Measurements from ENCODE around the gene CACNB3. TPM values are rescaled to one million over a fixed set of nuclear protein-coding genes. Genes with fewer than 3 reads are reported as not detected.

CACNB3 gene
- total and polyA plus RNA-seq, 2 of the 13 experiments (the other 11 are each of a cell fraction or from before 2014, with no cell fraction given): 0.29 to 0.54 TPM

DNA sequence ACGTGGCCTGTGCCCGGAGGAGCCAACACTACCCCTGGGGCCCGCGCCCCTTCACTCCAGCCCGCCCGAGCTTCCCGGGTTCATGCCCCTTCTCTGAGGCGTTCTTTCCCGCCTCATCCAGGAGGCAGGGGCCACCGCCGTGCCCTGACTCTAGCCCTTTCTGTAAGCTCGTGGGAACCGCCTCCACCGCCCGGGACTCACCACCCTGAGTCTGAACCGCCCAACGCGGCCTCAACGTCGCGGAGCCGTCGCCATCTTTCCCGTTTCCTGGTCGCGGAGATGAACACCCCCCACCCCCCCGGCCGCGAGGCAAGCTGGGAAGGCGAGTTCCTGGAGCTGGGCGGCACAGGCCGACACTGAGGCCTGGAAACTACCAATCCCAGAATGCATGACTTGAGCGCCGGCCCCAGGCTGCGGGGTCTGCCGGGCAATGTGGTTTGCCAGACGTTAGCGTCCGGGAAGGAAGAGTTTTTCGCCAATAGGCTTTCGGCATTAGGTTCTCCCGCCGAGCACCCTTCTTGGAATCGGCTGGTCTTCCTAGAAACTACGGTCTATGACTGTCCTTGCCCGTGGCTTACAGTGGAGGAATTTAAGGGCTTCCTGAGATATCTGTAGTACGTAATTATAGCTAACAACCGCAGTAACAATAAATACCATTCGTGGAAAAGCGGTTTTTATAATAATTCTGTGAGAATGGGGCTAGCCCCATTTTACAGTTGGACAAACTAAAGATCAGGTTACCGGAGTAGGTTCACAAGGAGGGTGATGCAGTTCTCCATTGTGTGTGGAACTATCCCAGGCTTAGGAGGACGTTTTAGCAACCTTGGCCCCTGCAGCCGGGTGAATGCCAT lies 33.8 kb downstream of the CACNB3 start, which contains the start of gene DDX23 (continued):
- TF ChIP-seq, protein P1, sequence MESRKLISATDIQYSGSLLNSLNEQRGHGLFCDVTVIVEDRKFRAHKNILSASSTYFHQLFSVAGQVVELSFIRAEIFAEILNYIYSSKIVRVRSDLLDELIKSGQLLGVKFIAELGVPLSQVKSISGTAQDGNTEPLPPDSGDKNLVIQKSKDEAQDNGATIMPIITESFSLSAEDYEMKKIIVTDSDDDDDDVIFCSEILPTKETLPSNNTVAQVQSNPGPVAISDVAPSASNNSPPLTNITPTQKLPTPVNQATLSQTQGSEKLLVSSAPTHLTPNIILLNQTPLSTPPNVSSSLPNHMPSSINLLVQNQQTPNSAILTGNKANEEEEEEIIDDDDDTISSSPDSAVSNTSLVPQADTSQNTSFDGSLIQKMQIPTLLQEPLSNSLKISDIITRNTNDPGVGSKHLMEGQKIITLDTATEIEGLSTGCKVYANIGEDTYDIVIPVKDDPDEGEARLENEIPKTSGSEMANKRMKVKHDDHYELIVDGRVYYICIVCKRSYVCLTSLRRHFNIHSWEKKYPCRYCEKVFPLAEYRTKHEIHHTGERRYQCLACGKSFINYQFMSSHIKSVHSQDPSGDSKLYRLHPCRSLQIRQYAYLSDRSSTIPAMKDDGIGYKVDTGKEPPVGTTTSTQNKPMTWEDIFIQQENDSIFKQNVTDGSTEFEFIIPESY (CRISPR knock-in tag; IDR thresholded peaks at IDR 0.05): no peak
- TF ChIP-seq ZNF678 (CRISPR knock-in tag; IDR thresholded peaks at IDR 0.05): no peak
- 0 out of 2 replicates have a peak, but pooled peaks have one; percentile 10 for TF ChIP-seq ZNF256 (CRISPR knock-in tag; conservative IDR thresholded peaks at IDR 0.05)
- TF ChIP-seq, protein P2, sequence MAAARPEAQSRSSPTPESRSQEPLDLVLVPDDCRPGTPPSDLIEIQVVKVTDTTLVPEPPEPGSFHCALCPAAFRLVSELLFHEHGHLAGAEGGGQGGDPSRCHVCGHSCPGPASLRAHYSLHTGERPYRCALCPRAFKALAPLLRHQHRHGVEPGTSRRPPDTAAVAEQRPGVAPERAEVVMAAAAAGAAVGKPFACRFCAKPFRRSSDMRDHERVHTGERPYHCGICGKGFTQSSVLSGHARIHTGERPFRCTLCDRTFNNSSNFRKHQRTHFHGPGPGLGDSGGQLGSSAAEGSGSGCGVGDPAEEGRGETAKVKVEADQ (CRISPR knock-in tag; IDR thresholded peaks at IDR 0.05; ENCODE audit: borderline replicate concordance): no peak; the same call in 1 of the 2 replicates
- TF ChIP-seq PHF21A (CRISPR knock-in tag; IDR thresholded peaks at IDR 0.05): peak; percentile 56; the same call in 1 of the 2 replicates
- TF ChIP-seq, protein P3, sequence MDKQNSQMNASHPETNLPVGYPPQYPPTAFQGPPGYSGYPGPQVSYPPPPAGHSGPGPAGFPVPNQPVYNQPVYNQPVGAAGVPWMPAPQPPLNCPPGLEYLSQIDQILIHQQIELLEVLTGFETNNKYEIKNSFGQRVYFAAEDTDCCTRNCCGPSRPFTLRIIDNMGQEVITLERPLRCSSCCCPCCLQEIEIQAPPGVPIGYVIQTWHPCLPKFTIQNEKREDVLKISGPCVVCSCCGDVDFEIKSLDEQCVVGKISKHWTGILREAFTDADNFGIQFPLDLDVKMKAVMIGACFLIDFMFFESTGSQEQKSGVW (CRISPR knock-in tag; IDR thresholded peaks at IDR 0.05; ENCODE audit: borderline replicate concordance): no peak
- TF ChIP-seq ZNF558 (CRISPR knock-in tag; IDR thresholded peaks at IDR 0.05; ENCODE audit: borderline replicate concordance): no peak
- TF ChIP-seq ZNF773 (CRISPR knock-in tag; IDR thresholded peaks at IDR 0.05; ENCODE audit: borderline replicate concordance): no peak
- TF ChIP-seq, protein P4, sequence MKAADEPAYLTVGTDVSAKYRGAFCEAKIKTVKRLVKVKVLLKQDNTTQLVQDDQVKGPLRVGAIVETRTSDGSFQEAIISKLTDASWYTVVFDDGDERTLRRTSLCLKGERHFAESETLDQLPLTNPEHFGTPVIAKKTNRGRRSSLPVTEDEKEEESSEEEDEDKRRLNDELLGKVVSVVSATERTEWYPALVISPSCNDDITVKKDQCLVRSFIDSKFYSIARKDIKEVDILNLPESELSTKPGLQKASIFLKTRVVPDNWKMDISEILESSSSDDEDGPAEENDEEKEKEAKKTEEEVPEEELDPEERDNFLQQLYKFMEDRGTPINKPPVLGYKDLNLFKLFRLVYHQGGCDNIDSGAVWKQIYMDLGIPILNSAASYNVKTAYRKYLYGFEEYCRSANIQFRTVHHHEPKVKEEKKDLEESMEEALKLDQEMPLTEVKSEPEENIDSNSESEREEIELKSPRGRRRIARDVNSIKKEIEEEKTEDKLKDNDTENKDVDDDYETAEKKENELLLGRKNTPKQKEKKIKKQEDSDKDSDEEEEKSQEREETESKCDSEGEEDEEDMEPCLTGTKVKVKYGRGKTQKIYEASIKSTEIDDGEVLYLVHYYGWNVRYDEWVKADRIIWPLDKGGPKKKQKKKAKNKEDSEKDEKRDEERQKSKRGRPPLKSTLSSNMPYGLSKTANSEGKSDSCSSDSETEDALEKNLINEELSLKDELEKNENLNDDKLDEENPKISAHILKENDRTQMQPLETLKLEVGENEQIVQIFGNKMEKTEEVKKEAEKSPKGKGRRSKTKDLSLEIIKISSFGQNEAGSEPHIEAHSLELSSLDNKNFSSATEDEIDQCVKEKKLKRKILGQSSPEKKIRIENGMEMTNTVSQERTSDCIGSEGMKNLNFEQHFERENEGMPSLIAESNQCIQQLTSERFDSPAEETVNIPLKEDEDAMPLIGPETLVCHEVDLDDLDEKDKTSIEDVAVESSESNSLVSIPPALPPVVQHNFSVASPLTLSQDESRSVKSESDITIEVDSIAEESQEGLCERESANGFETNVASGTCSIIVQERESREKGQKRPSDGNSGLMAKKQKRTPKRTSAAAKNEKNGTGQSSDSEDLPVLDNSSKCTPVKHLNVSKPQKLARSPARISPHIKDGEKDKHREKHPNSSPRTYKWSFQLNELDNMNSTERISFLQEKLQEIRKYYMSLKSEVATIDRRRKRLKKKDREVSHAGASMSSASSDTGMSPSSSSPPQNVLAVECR (CRISPR knock-in tag; IDR thresholded peaks at IDR 0.05; ENCODE audit: borderline replicate concordance): peak; percentile 91; the same call in 1 of the 2 replicates
- no peak for TF ChIP-seq ZNF550 (CRISPR knock-in tag; IDR thresholded peaks at IDR 0.05; ENCODE audit: borderline replicate concordance)
- peak; percentile 39 for TF ChIP-seq ZMYM3 (CRISPR knock-in tag; IDR thresholded peaks at IDR 0.05)
- peak; percentile 93 for TF ChIP-seq KDM5B (CRISPR knock-in tag; IDR thresholded peaks at IDR 0.05; ENCODE audit: borderline replicate concordance)
- TF ChIP-seq YEATS2 (CRISPR knock-in tag; IDR thresholded peaks at IDR 0.05; ENCODE audit: borderline replicate concordance): peak; percentile 54; the same call in 1 of the 2 replicates
- TF ChIP-seq, protein P5, sequence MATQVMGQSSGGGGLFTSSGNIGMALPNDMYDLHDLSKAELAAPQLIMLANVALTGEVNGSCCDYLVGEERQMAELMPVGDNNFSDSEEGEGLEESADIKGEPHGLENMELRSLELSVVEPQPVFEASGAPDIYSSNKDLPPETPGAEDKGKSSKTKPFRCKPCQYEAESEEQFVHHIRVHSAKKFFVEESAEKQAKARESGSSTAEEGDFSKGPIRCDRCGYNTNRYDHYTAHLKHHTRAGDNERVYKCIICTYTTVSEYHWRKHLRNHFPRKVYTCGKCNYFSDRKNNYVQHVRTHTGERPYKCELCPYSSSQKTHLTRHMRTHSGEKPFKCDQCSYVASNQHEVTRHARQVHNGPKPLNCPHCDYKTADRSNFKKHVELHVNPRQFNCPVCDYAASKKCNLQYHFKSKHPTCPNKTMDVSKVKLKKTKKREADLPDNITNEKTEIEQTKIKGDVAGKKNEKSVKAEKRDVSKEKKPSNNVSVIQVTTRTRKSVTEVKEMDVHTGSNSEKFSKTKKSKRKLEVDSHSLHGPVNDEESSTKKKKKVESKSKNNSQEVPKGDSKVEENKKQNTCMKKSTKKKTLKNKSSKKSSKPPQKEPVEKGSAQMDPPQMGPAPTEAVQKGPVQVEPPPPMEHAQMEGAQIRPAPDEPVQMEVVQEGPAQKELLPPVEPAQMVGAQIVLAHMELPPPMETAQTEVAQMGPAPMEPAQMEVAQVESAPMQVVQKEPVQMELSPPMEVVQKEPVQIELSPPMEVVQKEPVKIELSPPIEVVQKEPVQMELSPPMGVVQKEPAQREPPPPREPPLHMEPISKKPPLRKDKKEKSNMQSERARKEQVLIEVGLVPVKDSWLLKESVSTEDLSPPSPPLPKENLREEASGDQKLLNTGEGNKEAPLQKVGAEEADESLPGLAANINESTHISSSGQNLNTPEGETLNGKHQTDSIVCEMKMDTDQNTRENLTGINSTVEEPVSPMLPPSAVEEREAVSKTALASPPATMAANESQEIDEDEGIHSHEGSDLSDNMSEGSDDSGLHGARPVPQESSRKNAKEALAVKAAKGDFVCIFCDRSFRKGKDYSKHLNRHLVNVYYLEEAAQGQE (IDR thresholded peaks at IDR 0.05; ENCODE audit: borderline replicate concordance in 1 of 2, low read depth in 1 of 2, low read length in 2 of 2): no peak
- TF ChIP-seq SMAD3 (CRISPR knock-in tag; IDR thresholded peaks at IDR 0.05): peak; percentile 53; the same call in 1 of the 2 replicates
